GM19240 (cell line): ENCODE data around the gene EFNA1.

Source experiments
- DNase-seq: peaks from one replicate; pipeline ENCODE4 v3.0.0; 2011; ENCODE audit warnings: low spot score; ENCODE audit not compliant: insufficient read length

Gene EFNA1

GRCh38 chr1:155124503-155125463, 2.9 kb upstream of the EFNA1 start:
- no peak for DNase-seq

GRCh38 chr1:155125511-155125945, 2.1 kb upstream of the EFNA1 start:
- no peak for DNase-seq

GRCh38 chr1:155125946-155126555, 1.6 kb upstream of the EFNA1 start:
- no peak for DNase-seq

- DNase-seq = no peak
Observed at GRCh38 chr1:155126556-155127104, 1.0 kb upstream of the EFNA1 start.

GRCh38 chr1:155127967-155128754, 485 bp downstream of the EFNA1 start:
- DNase-seq = no peak

- DNase-seq = no peak
Observed at GRCh38 chr1:155128755-155129473, 1.2 kb downstream of the EFNA1 start.

- DNase-seq = no peak
Observed at GRCh38 chr1:155130272-155131006, 2.8 kb downstream of the EFNA1 start.

- DNase-seq = no peak
Observed at GRCh38 chr1:155131285-155131684, 3.6 kb downstream of the EFNA1 start.

- DNase-seq = no peak
Observed at GRCh38 chr1:155131856-155132255, 4.2 kb downstream of the EFNA1 start.

GRCh38 chr1:155133799-155134281, 6.2 kb downstream of the EFNA1 start:
- no peak for DNase-seq

- no peak for DNase-seq
Observed at GRCh38 chr1:155134322-155134721, 6.6 kb downstream of the EFNA1 start.

- no peak for DNase-seq
Observed at GRCh38 chr1:155134880-155135414, 7.3 kb downstream of the EFNA1 start.

GRCh38 chr1:155135415-155136028, 7.8 kb downstream of the EFNA1 start, which contains the start of gene SLC50A1:
SLC50A1 (plus strand) TSS chr1:155135852; CDS start chr1:155135912, 60 bp downstream.
- peak; percentile 88 for DNase-seq

- no peak for DNase-seq
Observed at GRCh38 chr1:155136748-155137147, 9.1 kb downstream of the EFNA1 start.

GRCh38 chr1:155137154-155137949, 9.7 kb downstream of the EFNA1 start:
- DNase-seq = no peak

GRCh38 chr1:155139895-155140629, 12.4 kb downstream of the EFNA1 start, which contains the start of gene DPM3:
DPM3 (minus strand) TSS chr1:155140531; CDS start chr1:155140240, 291 bp downstream.
- DNase-seq = peak; percentile 89

- DNase-seq = no peak
Observed at GRCh38 chr1:155140630-155140953, 12.9 kb downstream of the EFNA1 start.

- no peak for DNase-seq
Observed at GRCh38 chr1:155141749-155142148, 14.1 kb downstream of the EFNA1 start.
